Right lobe of liver (tissue), 4 donors: Measurements from ENCODE around the gene NELFB.

ENCODE experiments used
- CTCF ChIP-seq, 4 donors: fragments of 200-600 bp in 3 of 4; fragments of 450-650 bp in 1 of 4; IDR thresholded peaks; one replicate each; pipeline versions ENCODE4 v1.5.1 to v1.8.0; 2016 to 2022; ENCODE audit warnings: antibody characterized with exemption in 4 of 4, mild to moderate bottlenecking in 2 of 4
- POLR2A ChIP-seq: fragments of 450-650 bp; IDR thresholded peaks from one replicate; pipeline ENCODE4 v1.6.1; 2017; ENCODE audit warnings: antibody characterized with exemption, mild to moderate bottlenecking
- donor health status: DM: no; HTN: no; CAD: no.
- donor health status: DM: no; HTN: no; CAD: no.
- donor health status: DM: no; HTN: yes; CAD: no.

DNA sequence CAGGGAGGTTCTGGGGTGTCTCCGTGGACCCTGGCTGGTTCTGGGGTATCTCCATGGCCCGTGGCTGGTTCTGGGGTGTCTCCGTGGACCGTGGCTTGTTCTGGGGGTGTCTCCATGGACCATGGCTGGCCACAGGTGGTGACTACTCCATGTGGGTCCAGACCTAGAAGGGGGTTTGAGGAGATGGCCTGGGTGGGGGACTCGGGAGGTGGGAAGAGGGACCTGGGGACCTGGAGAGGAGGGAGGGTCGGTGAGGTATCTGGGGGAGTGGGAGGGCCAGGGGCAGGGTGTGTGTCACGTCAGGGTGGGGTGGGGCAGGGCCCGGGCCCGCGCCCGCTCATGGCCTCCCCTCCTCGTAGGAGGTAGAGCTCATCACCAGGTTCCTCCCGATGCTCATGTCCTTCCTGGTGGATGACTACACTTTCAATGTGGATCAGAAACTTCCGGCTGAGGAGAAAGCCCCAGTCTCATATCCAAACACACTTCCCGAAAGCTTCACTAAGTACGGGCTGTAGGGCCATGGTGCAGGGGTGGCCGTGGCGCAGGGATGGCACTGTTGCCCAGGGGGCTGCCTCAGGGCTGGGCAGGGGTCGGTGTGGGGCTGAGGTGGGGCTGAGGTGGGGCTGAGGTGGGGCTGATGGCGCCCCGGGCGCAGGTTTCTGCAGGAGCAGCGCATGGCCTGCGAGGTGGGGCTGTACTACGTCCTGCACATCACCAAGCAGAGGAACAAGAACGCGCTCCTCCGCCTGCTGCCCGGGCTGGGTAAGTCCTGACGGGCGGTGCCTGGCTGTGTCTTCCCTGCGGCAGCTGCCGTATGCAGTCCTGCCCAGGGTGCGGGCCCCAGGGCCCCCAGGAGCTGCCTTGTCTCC is 11.7 kb downstream of the NELFB start:
- no peak for TF ChIP-seq CTCF (IDR thresholded peaks at IDR 0.05)
- TF ChIP-seq POLR2A, result no peak
